Spleen (tissue), 11 donors: ENCODE measurements around the gene PPM1B. TPM values are rescaled to one million over a fixed set of nuclear protein-coding genes. Genes with fewer than 3 reads are reported as not detected.

Experiments used
- DNase-seq: peaks from one replicate; pipeline ENCODE4 v3.0.0-alpha.2; 2020
- H3K27ac ChIP-seq, 8 donors: fragments of 200-600 bp; sonication (generic) in 7 of 8; 1 replicate in 4 of 8; 2 replicates in 4 of 8; pipeline versions ENCODE4 v1.5.0 to v1.8.0; 2016 to 2021; ENCODE audit warnings: inconsistent platforms in 4 of 8, mild to moderate bottlenecking in 4 of 8, moderate library complexity in 1 of 8
- H3K27me3 ChIP-seq, 7 donors: fragments of 200-600 bp; sonication (generic) in 6 of 7; replicated peaks in 1 of 7; 1 replicate in 4 of 7; 2 replicates in 3 of 7; pipeline versions ENCODE4 v1.5.0 to v1.8.0; 2016 to 2021; ENCODE audit warnings: inconsistent platforms in 3 of 7, mild to moderate bottlenecking in 1 of 7
- H3K36me3 ChIP-seq, 6 donors: fragments of 200-600 bp; sonication (generic) in 5 of 6; 1 replicate in 4 of 6; 2 replicates in 2 of 6; pipeline versions ENCODE4 v1.5.0 to v1.8.0; 2016 to 2021; ENCODE audit warnings: inconsistent platforms in 2 of 6
- H3K4me1 ChIP-seq, 6 donors: fragments of 200-600 bp; sonication (generic) in 5 of 6; 1 replicate in 3 of 6; 2 replicates in 3 of 6; pipeline versions ENCODE4 v1.5.0 to v1.8.0; 2016 to 2021; ENCODE audit warnings: inconsistent platforms in 3 of 6
- H3K4me3 ChIP-seq, 8 donors: fragments of 200-600 bp; sonication (generic) in 7 of 8; 1 replicate in 4 of 8; 2 replicates in 4 of 8; pipeline versions ENCODE4 v1.5.0 to v1.8.0; 2016 to 2021; ENCODE audit warnings: inconsistent platforms in 4 of 8, mild to moderate bottlenecking in 4 of 8, moderate library complexity in 2 of 8
- H3K9me3 ChIP-seq, 8 donors: fragments of 200-600 bp; sonication (generic) in 7 of 8; 1 replicate in 4 of 8; 2 replicates in 4 of 8; pipeline versions ENCODE4 v1.5.0 to v1.8.0; 2016 to 2021; ENCODE audit warnings: inconsistent platforms in 4 of 8
- CTCF ChIP-seq, 11 experiments: fragments of 200-600 bp in 7 of 11; fragments of 450-650 bp in 4 of 11; sonication (generic) in 4 of 11; IDR thresholded peaks in 8 of 11; conservative IDR thresholded peaks in 3 of 11; 1 replicate in 7 of 11; 2 replicates in 4 of 11; pipeline versions ENCODE4 v1.4.0 to v1.8.0; 2016 to 2021; ENCODE audit warnings: antibody characterized with exemption in 11 of 11, inconsistent platforms in 4 of 11, mild to moderate bottlenecking in 1 of 11
- POLR2A ChIP-seq, 3 donors: fragments of 450-650 bp; IDR thresholded peaks; one replicate each; pipeline ENCODE4 v1.5.1; 2017; ENCODE audit warnings: antibody characterized with exemption in 3 of 3, mild to moderate bottlenecking in 1 of 3
- POLR2AphosphoS5 ChIP-seq, 3 donors: sonication (generic); formaldehyde crosslinking; IDR thresholded peaks; one replicate each; pipeline ENCODE4 v1.5.1; 2017; ENCODE audit warnings: antibody characterized with exemption in 3 of 3
- WGBS, 5 donors: extraction: QIAGEN DNeasy Blood & Tissue Kit in 3 of 5; methylation state at CpG; one replicate each; pipeline versions ENCODE4 v1.1.5 to v1.1.7; 2013 to 2018; 5-methylcytosine and 5-hydroxymethylcytosine counted together
- intact Hi-C: fragments of 100-400 bp; cut with DNase I; formaldehyde crosslinking; loops from one replicate; pipeline ENCODE4 v1.15.0; 2023; ENCODE audit warnings: low total_unique reads
- polyA plus RNA-seq, 3 donors: library from polyadenylated mRNA; stranded (reverse); fragments of 200-250 nt; gene quantifications; one replicate each; pipeline ENCODE4 v1.2.1, GENCODE V29; 2013
- total RNA-seq, 7 donors: library from RNA; depleted of rRNA in 3 of 7; stranded (reverse); fragments of >200 nt in 3 of 7; fragmentation: NEBNext Ultra II Directional in 4 of 7; extraction: Animal tissue kit (Norgen Biotek cat#: 25700) in 4 of 7; gene quantifications; one replicate each; pipeline versions ENCODE4 v1.1.0 to v1.2.1, GENCODE V29; 2016 to 2021
- donor health status: healthy with polysubstance abuse.
- donor health status: DM: no; HTN: no; CAD: no; lungs with moderate emphysema.
- donor health status: DM: no; HTN: no; CAD: no.
- donor health status: Bipolar disorder and iron deficiency.
- donor health status: healthy.
- donor health status: DM: no; HTN: no; CAD: no.
- donor health status: DM: yes; HTN: yes; CAD: no.

Gene PPM1B
- total and polyA plus RNA-seq, 10 donors: 21.9 to 86.3 (median 57.4) TPM

GRCh38 chr2:44137048-44137447, 31.6 kb upstream of the PPM1B start:
- TF ChIP-seq POLR2A (IDR thresholded peaks at IDR 0.05) (no peak), CTCF (IDR thresholded peaks at IDR 0.05 in 8 of 11, conservative IDR thresholded peaks at IDR 0.05 in 3 of 11) (no peak), POLR2AphosphoS5 (IDR thresholded peaks at IDR 0.05) (no peak)
- no peaks in the 10 kb centered on the region for H3K36me3 ChIP-seq
- no peak overlapping the region for H3K27ac ChIP-seq
- no peaks in the 10 kb centered on the region for H3K4me1 ChIP-seq
- intact Hi-C loops: no loop called here
- H3K9me3 ChIP-seq: no peaks in the 10 kb centered on the region
- no peak overlapping the region for H3K4me3 ChIP-seq
- WGBS, 5 donors: 91 to 96% (median 94%) methylated on average over 4 of the region's 4 CpGs
- no peaks in the 10 kb centered on the region for H3K27me3 ChIP-seq
- DNase-seq: no peak

GRCh38 chr2:44137872-44138551, 30.7 kb upstream of the PPM1B start:
- 66 to 89% (median 75%) methylated on average over 4 of the region's 4 CpGs for WGBS, 5 donors
- H3K9me3 ChIP-seq: no peaks in the 10 kb centered on the region
- no peak for DNase-seq
- H3K4me1 ChIP-seq: no peaks in the 10 kb centered on the region
- TF ChIP-seq CTCF (IDR thresholded peaks at IDR 0.05 in 8 of 11, conservative IDR thresholded peaks at IDR 0.05 in 3 of 11) (no peak), POLR2AphosphoS5 (IDR thresholded peaks at IDR 0.05) (no peak), POLR2A (IDR thresholded peaks at IDR 0.05) (no peak)
- no peaks in the 10 kb centered on the region for H3K27me3 ChIP-seq
- H3K27ac ChIP-seq: no peak overlapping the region
- H3K4me3 ChIP-seq: no peak overlapping the region
- no peaks in the 10 kb centered on the region for H3K36me3 ChIP-seq
- intact Hi-C loops: no loop called here

- Histone ChIP-seq H3K27me3 (no peaks in the 10 kb centered on the region), H3K27ac (no peak overlapping the region), H3K36me3 (no peaks in the 10 kb centered on the region), H3K4me3 (no peak overlapping the region), H3K9me3 (no peaks in the 10 kb centered on the region), H3K4me1 (no peaks in the 10 kb centered on the region)
- intact Hi-C loops: no loop called here
- TF ChIP-seq POLR2AphosphoS5 (IDR thresholded peaks at IDR 0.05): no peak
- 50 to 63% (median 59%) methylated on average over 1 of the region's 1 CpG for WGBS, 5 donors
- no peak for DNase-seq
Measured at GRCh38 chr2:44139741-44140140, 28.9 kb upstream of the PPM1B start.

GRCh38 chr2:44142306-44142705, 26.4 kb upstream of the PPM1B start:
- TF ChIP-seq CTCF (IDR thresholded peaks at IDR 0.05 in 8 of 11, conservative IDR thresholded peaks at IDR 0.05 in 3 of 11) (no peak), POLR2A (IDR thresholded peaks at IDR 0.05) (no peak), POLR2AphosphoS5 (IDR thresholded peaks at IDR 0.05) (no peak)
- Histone ChIP-seq H3K4me1 (no peaks in the 10 kb centered on the region), H3K27me3 (no peaks in the 10 kb centered on the region), H3K9me3 (no peaks in the 10 kb centered on the region), H3K27ac (no peak overlapping the region), H3K4me3 (no peak overlapping the region), H3K36me3 (no peaks in the 10 kb centered on the region)
- WGBS, 5 donors: 83 to 93% (median 93%) methylated on average over 1 of the region's 1 CpG
- DNase-seq: no peak
- intact Hi-C loops: no loop called here
